NCI-H1694 (cell line): ENCODE results near the gene HCN4.
"Not testable (repeated sequence)": the region's sequence is repeated elsewhere in the genome, so short reads cannot be mapped to it uniquely, and the experiment has no call there.

Experiments used
- DNase-seq: peaks from one replicate; lab custom pipeline; 2025; lab: John Stamatoyannopoulos, UW

HCN4 gene

DNA sequence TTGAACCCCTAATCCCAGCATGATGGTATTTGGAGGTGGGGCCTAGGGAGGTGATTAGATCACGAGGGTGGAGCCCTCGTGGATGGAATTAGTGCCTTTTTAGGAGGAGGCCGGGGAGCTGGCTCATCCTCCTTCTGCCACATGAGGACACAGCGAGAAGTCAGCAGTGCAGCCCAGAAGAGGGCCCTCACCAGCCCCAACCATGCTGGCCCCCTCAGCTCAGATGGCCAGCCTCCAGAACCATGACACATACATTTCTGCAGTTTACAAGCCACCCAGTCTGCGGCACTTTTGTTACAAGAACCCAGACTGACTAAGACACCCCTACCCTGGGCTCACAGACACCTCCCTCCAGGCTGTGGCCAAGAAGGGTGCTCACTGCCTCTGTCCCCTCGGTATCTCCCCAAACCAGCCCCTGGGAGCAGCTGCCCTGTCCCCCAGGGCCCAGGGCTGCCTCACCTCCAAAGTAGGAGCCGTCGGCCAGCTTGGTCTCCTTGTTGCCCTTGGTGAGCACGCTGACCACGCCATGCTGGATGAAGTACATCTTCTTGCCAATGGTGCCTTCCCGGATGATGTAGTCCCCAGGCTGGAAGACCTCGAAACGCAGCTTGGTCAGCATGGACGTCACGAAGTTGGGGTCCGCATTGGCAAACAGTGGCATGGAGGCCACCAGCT is 44.1 kb downstream of the HCN4 start:
- DNase-seq, result no peak

DNA sequence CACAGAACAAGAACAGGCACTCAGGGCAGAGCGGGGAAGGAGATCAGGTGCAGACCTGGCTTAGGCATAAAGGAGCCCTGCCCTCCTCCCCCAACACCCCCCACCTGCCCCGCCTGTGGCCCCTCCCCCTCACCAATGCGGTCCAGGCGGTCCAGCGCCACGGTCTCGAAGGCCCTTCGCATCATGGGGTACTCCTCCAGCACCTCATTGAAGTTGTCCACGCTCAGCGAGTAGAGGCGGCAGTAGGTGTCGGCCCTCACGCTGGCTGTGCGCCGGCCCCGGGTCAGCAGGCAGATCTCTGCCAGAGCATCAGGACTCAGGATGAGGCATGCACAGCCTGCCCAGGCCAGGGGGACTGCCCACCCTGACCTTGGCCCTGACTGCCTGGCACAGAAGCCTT is 44.8 kb downstream of the HCN4 start:
- no peak for DNase-seq

DNA sequence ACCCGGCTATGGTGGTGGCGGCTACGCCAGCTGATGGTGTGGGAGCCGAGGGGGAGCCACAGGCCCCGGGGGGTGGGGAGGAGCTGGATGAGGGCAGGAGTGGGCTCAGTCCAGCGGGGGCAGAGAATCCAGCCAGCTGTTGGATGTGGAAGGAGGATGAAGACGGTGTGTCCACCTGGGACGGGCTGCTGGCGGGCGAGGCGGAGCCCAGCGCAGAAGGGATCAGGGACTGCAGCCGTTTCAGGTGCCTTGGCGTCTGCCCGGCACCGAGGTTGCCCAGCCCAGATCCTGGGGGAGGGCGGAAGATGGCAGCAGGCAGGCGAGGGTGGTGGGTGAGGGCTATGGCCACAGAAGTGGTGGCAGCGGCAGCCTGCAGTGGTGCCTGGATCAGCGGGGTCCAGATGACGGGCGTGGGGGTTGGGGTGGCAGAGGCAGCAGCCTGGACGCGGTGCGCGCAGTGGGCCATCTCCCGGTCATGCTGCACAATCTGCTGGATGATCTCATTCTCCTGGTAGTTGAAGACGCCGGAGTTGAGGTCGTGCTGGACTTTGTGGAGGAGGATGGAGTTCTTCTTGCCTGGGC is 45.3 kb downstream of the HCN4 start:
- no peak for DNase-seq

DNA sequence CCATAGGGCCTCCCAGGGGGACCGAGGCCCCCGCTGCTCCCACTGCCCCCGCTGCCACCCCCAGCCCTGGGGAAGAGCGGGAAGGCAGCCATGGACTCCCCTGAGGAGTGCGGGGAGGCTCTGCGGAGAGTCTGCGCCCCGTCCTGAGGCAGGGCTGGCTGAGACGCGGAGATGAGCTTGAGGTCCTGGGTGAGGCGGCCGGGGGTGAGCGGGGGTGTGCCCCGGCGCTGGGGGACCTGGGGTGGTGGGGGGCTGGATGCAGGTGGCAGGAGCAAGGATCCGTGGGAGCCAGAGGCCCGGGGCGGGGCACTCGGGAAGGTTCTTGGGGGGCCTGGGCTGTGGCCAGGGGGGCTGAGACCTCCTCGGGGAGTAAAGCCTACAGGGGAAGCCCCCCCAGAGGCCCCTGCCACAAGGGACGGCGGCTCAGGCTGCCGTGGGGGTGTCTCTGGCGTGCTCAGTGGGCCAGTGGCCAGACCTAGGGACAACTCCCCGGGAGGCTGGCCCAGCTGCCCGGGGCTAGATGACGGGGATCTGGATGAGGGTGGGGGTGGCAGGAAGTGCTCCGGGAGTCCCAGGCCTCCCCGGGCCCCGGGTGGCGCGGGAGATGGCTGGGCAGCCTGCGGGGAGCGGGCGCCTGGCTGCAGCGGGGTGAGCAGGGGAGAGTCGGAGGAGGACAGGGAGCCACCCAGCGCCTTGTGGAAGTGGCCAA is 45.9 kb downstream of the HCN4 start:
- no peak for DNase-seq

DNA sequence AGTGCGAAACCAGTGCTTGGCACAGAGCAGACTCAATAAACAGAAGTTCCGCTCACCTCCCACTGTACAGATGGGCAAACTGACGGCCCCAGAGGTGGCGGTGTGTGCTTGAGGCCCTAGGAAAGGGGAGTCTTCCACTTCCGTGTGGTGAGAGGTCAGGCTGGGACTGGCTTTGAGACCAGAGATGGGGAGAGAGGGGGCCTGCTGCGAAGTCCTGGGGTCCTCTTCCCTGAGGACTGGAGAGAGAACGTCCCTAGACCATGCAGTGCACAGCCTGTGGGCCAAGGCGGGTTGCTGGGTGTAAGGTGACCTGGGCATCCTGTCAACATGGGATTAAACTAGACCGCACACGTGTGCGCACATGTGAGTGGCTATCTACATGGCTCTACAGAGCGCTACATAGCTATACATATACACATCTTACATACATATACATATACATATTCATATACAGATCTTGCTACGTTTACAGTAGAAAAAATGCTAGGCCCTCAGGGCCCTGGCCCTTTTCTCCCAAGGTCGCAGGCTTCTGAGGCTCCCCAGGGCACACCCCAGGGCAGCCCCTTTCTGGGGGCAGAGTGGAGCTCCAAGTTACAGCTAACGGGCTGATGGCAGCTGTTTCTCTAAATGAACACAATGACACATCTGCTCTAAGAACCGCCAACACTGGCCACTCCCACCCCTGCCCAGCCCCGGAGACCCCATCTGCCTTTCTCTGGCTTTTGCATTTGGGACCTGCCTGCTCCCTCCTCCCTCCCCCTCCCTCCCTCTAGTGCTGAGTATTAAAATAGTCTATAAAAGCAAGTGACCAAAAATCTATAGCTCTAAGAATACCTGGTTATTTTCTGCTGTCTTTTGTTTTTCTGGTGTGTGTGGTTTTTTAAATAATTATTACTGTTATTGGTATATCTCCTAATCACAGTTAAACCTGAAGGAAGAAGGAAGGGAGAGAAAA is 47.0 kb downstream of the HCN4 start:
- peak; percentile 79 for DNase-seq

DNA sequence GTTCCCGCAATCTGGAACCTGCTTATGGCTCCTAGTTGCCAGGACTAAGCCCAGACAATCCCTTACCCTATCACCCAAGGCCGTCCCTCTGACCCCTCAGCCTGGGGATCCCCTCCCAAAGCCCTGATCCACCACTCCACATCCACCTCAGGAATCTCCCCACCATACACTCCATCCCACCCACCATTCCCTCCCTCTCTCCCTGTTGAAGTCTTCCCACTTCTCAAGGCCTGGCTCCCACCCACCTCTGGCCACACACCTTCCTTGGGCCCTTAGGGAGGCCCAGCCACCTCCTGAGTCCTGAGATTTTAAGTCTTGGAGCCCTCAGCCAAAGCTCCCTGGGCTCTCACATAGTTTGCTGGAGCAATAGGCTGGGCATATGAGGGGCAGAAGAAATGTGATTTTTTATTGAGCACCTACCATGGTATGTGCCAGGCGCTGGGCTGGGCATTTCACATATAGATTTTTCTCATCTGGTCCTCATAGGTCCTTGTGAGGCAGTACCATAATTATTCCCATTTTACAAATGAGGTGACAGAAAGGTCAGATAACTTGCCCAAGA is 48.1 kb downstream of the HCN4 start:
- DNase-seq, result no peak

DNA sequence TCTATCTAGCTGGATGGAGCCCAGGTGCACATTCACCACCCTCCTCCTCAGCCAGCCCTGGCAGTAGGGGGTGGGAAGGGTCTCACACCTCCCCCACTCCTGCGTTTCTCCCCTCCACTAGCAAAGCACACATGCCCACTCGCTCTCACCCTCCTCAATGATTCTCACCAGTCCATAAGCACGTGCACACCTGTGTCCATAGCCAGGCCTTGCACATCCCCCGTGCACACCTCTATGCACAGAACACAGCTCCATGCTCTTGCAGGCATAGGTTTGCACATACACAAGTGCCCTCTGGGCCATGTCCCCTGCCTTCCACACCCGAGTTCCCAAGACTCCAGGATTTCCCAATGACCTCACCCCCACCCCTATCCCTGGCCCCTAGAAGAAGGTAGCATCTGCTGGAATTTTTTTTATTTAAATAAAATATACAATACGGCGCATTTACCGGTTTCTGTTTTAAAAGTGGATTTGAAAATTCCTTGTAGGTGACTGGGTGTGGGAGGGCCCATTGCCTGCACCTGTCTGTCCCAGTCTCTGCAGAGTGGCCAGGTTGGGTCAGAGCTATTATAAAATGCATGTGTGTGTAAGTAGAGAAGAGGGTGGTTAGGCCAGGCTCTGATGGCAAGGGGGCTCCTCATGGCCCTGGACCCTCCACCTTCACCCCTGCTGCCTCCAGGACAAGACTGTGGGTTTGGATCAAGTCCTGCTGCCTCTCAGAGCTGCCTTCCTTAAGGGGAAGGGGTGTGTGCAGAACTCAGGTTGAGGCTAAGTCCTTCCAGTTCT is 49.1 kb downstream of the HCN4 start:
- DNase-seq, result no peak

DNA sequence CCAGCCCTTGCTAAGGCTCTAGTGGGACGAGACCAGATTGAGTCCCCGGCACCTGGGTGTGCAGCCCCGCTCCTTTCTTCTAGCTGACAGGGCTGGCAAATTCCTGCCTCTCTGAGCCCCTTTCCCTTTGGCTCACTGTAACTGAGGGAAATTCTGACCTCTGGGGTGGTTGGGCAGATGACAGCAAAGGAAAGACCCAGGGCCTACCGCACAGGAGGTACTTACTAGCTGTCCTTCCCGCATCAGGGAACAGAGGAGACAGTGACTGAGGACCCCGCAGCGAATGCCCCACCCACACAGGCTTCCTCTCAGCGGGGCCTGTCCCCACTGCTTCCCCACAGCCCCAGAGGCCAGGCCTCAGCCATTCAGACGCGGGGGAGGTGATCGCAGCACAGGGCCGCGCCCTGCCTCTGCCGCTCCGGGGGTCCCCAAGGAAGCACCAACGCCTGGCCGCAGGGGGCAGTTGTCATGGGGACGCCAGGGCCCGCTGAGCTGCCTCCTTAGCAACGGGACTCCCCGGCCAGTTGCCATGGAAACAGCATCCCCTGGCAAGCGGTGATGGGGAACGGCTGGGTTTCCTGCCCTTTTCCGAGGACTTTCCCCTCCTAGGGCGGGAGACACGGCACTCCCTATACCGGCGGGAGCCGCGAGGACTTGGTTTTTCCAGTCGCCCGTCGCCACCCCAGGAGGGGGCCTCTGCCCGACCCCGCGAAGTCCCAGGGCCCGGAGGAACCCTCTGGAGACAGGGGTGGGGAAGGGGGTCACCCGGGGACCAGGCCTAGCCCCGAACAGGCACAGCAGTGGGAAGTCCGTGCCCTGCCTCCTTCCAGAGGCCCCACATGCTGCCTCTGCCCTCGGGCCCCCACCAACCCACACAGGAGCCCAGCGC is 50.1 kb downstream of the HCN4 start:
- no peak for DNase-seq

DNA sequence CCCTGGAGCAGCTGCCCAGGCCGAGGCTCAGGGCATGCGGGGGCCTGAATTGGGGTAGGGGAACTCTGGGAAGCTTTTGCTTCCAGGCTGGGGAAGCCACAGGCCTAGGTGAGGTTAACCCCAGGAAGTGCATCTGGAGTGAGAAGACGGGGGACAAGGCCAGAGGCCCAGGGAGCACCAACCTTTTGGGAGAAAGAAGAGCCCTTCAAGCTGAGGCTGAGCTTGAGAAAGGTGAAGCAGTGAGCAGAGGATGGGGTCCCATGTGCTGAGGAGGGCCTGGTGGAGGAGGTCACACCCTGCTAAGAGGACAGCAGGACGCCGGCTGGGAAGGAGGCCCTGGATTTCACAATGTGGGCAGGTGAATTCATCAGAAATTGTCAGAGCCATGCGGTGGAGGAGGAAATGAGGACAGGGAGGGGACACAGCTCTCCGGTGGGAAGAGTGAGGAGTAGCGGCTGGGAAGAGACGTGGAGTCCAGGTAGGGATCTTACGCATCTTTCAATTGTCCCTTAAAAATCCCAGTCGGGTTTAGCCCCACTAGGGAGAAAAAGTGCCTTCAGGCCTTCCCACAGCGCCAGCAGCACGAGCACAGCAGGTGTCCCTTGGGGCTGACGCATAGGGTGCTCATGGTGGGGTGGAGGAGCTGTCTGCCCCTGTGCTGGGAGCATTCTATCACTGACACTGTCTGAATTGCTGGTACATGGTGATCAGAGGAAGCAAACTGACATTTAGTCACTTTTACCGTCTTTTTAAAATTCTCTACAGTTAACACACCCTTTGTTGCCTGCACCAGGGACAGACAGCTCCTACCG is 50.9 kb downstream of the HCN4 start:
- no peak for DNase-seq

DNA sequence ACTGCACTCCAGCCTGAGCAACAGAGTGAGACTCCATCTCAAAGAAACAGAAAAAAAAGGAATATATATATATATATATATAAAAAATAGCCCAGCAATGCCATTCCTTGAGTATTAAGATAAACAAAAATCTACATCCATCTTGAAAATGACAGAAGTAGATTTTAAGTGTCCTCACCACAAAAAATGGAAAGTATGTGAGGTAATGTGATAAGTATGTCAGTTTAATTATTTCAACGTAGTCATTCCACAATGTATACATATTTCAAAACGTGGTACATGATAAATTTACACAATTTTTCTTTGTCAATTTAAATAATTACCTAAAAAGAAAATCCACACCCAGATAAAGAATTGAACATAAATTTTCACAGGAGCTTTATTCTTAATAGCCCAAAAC is 54.9 kb downstream of the HCN4 start:
- no peak for DNase-seq

DNA sequence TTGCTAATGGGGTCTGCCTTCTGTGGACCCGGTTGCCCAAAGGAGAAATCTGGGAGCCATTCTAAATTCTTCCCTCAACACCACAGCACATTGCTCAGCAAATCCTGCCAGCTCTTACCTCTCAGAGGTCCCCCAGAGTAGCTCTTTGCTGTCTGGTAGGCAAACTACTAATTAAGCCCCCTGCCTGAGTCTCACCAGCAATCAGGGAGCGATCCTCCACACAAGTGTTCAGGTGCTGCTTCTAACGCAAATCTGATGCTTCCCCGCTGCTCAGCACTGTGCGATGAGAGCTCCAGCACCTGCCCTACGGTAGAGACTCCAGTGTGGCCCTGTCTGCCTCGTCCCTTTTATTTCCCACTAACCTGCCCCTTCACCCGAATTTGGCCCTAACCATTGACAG is 60.5 kb downstream of the HCN4 start:
- no peak for DNase-seq

DNA sequence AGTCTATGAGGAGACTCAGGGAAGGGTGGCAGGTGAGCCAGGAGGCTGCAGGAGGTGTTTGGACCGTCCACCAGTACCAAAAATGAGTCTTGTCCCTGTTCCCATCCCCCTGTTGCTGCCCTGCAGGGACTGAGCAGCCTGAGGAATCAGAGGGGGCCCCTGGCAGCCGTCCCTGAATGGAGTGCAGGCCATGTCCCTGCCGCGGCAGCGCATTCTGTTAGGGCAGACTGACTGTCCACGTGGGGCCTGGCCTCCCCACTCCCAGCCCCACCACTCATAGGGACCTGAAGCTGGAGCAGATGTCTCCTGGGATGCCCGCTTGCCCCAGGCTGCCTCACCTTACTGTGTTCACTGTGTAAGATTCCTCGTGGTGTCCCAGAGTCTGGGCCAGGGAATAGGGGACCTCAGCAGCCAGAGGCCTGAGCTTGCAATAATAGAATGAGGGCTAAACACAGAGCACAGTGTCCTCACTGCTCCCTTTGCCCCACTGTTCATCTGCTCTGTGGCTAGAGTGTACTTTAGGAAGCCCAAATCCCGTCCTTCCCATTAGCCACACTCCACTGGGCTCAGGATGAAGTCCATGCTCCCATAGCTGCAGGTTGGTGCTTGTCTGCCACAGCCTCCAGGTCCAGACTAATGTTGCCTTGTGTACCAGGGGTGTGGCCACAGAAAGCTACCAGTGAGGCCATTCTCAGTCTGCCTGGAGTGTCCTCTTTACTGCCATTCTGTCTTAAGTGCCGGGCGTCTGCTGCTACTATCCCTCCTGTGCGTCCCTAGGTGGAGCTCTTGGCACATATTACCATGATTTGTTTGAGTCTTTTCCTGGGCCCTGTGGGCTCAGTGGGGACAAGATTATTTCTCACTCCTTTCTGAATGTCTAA is 63.2 kb downstream of the HCN4 start:
- DNase-seq, result peak; percentile 41

DNA sequence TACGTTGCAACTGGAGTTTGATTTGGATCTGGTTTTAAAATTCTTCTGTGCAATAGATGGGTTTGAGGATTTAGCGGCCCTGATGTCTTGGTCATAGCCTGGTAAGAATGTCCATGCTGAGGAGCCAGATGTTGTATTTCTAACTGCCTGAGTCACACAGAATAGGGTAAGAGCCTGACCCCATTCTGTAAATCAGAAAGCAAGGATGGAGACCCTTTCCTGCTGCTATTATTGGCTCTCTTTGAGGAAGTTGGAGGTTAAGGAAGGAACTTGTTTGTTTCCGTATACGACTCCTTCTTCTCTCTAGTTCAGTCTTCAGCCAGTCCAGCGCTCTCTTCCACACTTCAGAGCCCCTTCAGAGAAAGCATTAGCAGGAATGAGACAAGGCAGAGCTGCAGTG is 65.1 kb downstream of the HCN4 start:
- DNase-seq, result no peak

DNA sequence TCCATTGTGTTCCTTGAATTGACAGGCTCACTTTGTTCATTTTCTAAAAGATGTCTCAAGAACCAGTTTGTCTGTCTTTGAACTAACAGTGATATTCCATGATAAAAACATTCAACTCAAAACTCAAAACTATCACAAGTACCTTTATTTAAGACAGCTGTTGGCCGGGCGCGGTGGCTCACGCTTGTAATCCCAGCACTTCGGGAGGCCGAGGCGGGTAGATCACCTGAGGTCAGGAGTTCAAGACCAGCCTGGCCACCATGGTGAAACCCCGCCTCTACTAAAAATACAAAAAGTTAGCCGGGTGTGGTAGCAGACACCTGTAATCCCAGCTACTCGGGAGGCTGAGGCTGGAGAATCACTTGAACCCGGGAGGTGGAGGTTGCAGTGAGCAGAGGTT is 68.5 kb downstream of the HCN4 start:
- DNase-seq, result not testable (repeated sequence)

DNA sequence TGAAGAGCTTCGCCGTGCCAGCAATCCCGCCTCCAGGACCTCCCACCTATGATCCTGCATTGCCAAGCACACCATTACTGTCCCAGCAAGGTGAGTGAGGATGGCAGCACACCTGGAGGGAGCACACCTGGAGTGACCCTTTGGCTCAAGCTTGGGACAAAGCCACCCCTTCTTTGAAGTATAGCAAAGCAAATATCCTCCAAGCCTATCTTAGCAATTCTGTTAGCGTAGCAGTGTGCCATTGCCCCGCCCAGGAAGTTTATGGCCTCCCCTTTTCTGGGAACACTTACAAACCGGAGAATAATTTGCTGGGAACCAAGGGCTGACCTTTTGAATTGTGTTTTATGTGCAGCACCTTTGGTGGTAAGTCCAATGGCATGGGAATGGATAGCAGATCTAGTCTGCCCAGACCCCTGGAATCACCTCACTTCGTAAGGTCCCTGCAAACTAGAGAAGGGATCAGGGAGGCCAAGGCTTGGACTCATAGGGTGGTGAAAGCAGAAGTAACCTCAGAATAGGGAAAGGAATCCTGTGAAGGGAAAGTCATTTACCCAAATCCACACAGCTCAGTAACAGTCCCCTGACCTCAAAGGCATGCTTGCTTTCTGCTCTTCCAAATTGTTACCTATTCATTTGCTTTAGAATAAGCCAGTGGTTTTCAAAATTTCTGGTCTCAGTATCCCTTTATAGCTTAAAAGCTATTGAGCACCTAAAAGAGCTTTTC is 70.1 kb downstream of the HCN4 start:
- no peak for DNase-seq

DNA sequence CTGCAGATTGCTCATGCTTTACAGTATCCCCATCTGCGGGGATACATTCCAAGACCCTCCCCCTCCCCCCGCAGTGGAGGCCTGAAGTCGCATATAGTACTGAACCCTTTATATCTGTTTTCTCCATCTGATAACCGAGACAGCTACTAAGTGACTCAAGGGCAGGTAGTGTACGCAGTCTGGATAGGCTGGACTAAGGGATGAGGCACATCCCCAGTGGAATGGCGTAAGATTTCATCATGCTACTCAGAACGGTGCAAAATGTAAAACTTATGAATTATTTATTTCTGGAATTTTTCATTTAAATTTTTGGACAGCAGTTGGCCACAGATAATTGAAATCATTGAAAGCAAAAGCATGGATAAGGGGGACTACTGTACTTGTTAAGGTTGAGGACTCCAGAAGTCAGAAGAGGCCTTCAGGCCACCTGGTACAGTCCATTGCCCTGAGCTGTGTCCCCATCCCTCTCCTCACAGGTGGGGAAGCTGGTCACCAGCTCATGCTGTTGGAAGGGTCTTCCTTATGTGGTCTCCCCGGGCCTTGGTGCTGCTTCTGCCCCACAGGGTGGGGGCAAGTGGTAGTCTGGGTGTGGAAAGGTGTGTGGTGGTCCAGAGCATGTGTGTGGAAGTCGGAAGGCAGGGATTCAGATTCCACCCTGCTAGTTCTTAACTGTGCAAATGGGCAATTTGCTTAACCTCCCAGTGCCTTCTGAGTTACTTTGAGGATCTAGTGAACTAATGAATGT is 72.0 kb downstream of the HCN4 start:
- no peak for DNase-seq
